Prostate gland (tissue), 2 donors: ENCODE results near the gene CHIT1. TPM values are rescaled to one million over a fixed set of nuclear protein-coding genes. Genes with fewer than 3 reads are reported as not detected.
A peak's percentile ranks its signal among the peaks of the same experiment; 100 is the strongest.

Source experiments
- DNase-seq: peaks from one replicate; pipeline ENCODE4 v3.0.0-alpha.2; 2019; ENCODE audit warnings: low spot score
- H3K27ac ChIP-seq, 2 donors: fragments of 200-600 bp; sonication (generic); 2 replicates each; pipeline ENCODE4 v1.5.1; 2017 to 2019
- H3K27me3 ChIP-seq: fragments of 200-600 bp; sonication (generic); replicated peaks from 2 replicates; pipeline ENCODE4 v1.5.1; 2019; ENCODE audit not compliant: insufficient read depth
- H3K36me3 ChIP-seq, 2 donors: fragments of 200-600 bp; sonication (generic); 1 replicate in 1 of 2; 2 replicates in 1 of 2; pipeline versions ENCODE4 v1.5.1 to v1.8.1; 2017 to 2019
- H3K4me1 ChIP-seq: fragments of 200-600 bp; sonication (generic); replicated peaks from 2 replicates; pipeline ENCODE4 v1.5.1; 2019
- H3K4me3 ChIP-seq, 2 donors: fragments of 200-600 bp; sonication (generic); 2 replicates each; pipeline ENCODE4 v1.5.1; 2017 to 2019
- H3K9me3 ChIP-seq: fragments of 200-600 bp; sonication (generic); 2 replicates; pipeline ENCODE4 v1.5.1; 2017
- POLR2A ChIP-seq: fragments of 450-650 bp; IDR thresholded peaks from one replicate; pipeline ENCODE4 v1.6.1; 2016; ENCODE audit warnings: antibody characterized with exemption, mild to moderate bottlenecking
- POLR2AphosphoS5 ChIP-seq: sonication (generic); formaldehyde crosslinking; IDR thresholded peaks from one replicate; pipeline ENCODE4 v1.6.1; 2017; ENCODE audit warnings: antibody characterized with exemption
- WGBS: methylation state at CpG from one replicate; pipeline ENCODE4 v1.1.5; 2018; 5-methylcytosine and 5-hydroxymethylcytosine counted together
- intact Hi-C: fragments of 100-400 bp; cut with DNase I; formaldehyde crosslinking; loops from one replicate; pipeline ENCODE4 v1.14.2; 2022
- total RNA-seq, 2 donors: library from RNA; depleted of rRNA; stranded (reverse); fragments of >200 nt; gene quantifications; one replicate each; pipeline ENCODE4 v1.1.0, GENCODE V29; 2016
- TF ChIP-seq, protein P1 (sequence below), 4 experiments: fragments of 200-600 bp in 2 of 4; fragments of 450-650 bp in 2 of 4; sonication (generic) in 2 of 4; IDR thresholded peaks; 1 replicate in 3 of 4; 2 replicates in 1 of 4; pipeline ENCODE4 v1.5.1; 2016 to 2019; ENCODE audit warnings: antibody characterized with exemption in 4 of 4, mild to moderate bottlenecking in 2 of 4, moderate library complexity in 2 of 4

CHIT1 gene
- total RNA-seq, 2 donors from 2014 or later = 1.5 TPM; not detected in 1

DNA sequence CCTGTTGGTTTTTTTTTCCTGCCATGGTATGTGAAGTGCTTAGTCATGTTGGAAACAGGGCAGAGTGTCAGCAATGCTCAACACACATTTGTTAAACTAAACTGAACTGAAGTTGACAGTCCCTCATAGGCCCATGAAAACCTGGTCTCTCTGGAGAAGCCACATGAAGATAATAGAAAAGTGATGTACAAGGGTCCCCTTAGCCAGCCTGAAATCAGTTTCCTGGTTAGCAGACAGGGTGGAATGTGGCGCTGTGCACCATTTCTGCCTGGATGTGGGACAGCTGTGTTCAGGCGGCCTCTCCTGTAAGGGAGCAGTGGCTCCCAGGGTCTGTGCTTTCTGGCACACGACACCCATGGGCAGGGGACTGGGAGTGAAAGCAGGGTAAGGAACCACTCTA, 33.1 kb downstream of the CHIT1 start:
- WGBS = 84% methylated on average over 3 of the region's 3 CpGs
- intact Hi-C loops = no loop called here
- Histone ChIP-seq H3K4me3 (no peak overlapping the region), H3K27ac (no peak overlapping the region), H3K9me3 (no peaks in the 10 kb centered on the region), H3K4me1 (no peaks in the 10 kb centered on the region), H3K27me3 (no peaks in the 10 kb centered on the region), H3K36me3 (no peaks in the 10 kb centered on the region)
- DNase-seq = no peak
- TF ChIP-seq, protein P1, sequence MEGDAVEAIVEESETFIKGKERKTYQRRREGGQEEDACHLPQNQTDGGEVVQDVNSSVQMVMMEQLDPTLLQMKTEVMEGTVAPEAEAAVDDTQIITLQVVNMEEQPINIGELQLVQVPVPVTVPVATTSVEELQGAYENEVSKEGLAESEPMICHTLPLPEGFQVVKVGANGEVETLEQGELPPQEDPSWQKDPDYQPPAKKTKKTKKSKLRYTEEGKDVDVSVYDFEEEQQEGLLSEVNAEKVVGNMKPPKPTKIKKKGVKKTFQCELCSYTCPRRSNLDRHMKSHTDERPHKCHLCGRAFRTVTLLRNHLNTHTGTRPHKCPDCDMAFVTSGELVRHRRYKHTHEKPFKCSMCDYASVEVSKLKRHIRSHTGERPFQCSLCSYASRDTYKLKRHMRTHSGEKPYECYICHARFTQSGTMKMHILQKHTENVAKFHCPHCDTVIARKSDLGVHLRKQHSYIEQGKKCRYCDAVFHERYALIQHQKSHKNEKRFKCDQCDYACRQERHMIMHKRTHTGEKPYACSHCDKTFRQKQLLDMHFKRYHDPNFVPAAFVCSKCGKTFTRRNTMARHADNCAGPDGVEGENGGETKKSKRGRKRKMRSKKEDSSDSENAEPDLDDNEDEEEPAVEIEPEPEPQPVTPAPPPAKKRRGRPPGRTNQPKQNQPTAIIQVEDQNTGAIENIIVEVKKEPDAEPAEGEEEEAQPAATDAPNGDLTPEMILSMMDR (IDR thresholded peaks at IDR 0.05) = no peak
- no peak for TF ChIP-seq POLR2A
- no peak for TF ChIP-seq POLR2AphosphoS5

GRCh38 chr1:203190949-203191348, 38.5 kb downstream of the CHIT1 start:
- WGBS = 94% methylated on average over 2 of the region's 2 CpGs
- Histone ChIP-seq H3K36me3 (no peaks in the 10 kb centered on the region), H3K4me1 (peaks cover 2% of the 10 kb centered on the region), H3K4me3 (no peak overlapping the region), H3K27ac (no peak overlapping the region), H3K9me3 (no peaks in the 10 kb centered on the region), H3K27me3 (no peaks in the 10 kb centered on the region)
- no peak for DNase-seq
- intact Hi-C loops = no loop called here
- TF ChIP-seq POLR2A = no peak
- no peak for TF ChIP-seq POLR2AphosphoS5
- TF ChIP-seq, protein P1 (IDR thresholded peaks at IDR 0.05) = no peak

- Histone ChIP-seq H3K4me1 (peaks cover 2% of the 10 kb centered on the region), H3K36me3 (no peaks in the 10 kb centered on the region), H3K27ac (no peak overlapping the region), H3K4me3 (no peak overlapping the region), H3K9me3 (no peaks in the 10 kb centered on the region), H3K27me3 (no peaks in the 10 kb centered on the region)
- TF ChIP-seq POLR2A (no peak), POLR2AphosphoS5 (no peak)
- TF ChIP-seq, protein P1 (IDR thresholded peaks at IDR 0.05) = no peak
- WGBS = 57% methylated on average over 7 of the region's 7 CpGs
- no peak for DNase-seq
- intact Hi-C loops = no loop called here
Measured at GRCh38 chr1:203189951-203190352, 39.5 kb downstream of the CHIT1 start.

GRCh38 chr1:203188686-203189232, 40.7 kb downstream of the CHIT1 start:
- H3K36me3 ChIP-seq = no peaks in the 10 kb centered on the region
- no peak for DNase-seq
- no peaks in the 10 kb centered on the region for H3K9me3 ChIP-seq
- peaks cover 2% of the 10 kb centered on the region for H3K4me1 ChIP-seq
- no peaks in the 10 kb centered on the region for H3K27me3 ChIP-seq
- H3K4me3 ChIP-seq = no peak overlapping the region
- intact Hi-C loops = no loop called here
- H3K27ac ChIP-seq = no peak overlapping the region
- TF ChIP-seq POLR2A (no peak), POLR2AphosphoS5 (peak; percentile 50)
- TF ChIP-seq, protein P1 (IDR thresholded peaks at IDR 0.05) = no peak
- 68% methylated on average over 4 of the region's 4 CpGs for WGBS

DNA sequence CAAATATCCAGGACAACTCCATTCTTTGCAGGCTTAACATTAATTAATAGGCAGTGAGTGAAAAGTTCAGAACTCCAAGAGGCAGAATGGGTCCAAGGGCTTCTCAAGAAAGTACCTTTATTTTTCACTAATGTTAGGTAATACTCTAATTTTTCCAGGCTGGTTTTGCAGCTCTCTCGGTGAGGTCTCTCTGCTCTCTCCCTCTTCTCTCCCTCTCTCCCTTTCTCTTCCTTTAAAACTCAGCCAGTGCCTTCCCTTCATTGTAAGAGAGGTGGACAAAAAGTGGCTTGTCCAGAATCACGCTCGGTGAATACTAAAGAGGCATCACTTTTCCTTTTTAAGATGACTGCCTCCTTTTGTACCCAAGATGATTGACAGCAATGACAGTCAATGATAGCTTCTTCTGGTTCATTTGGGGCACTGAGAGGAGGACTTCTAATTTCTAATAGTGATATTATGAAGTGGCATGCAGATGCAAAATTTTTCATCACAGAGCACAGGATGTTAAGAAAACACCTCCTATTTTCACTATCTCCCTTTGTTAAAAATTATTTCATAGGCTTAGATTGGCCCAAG, 41.7 kb downstream of the CHIT1 start:
- no peak for DNase-seq
- Histone ChIP-seq H3K36me3 (no peaks in the 10 kb centered on the region), H3K4me1 (peaks cover 2% of the 10 kb centered on the region), H3K4me3 (no peak overlapping the region), H3K27me3 (no peaks in the 10 kb centered on the region), H3K9me3 (no peaks in the 10 kb centered on the region), H3K27ac (no peak overlapping the region)
- intact Hi-C loops = no loop called here
- TF ChIP-seq POLR2A (no peak), POLR2AphosphoS5 (no peak)
- TF ChIP-seq, protein P1 (IDR thresholded peaks at IDR 0.05) = no peak
- WGBS = 72% methylated on average over 3 of the region's 3 CpGs
